ENCODE data around the gene RAET1L. TPM values are rescaled to one million over a fixed set of nuclear protein-coding genes. Genes with fewer than 3 reads are reported as not detected.
"Not testable (repeated sequence)": the region's sequence is repeated elsewhere in the genome, so short reads cannot be mapped to it uniquely, and the experiment has no call there.

Gene RAET1L
- total and polyA plus RNA-seq, 7 donors = 0.06 to 0.07 TPM; not detected in 5

DNA sequence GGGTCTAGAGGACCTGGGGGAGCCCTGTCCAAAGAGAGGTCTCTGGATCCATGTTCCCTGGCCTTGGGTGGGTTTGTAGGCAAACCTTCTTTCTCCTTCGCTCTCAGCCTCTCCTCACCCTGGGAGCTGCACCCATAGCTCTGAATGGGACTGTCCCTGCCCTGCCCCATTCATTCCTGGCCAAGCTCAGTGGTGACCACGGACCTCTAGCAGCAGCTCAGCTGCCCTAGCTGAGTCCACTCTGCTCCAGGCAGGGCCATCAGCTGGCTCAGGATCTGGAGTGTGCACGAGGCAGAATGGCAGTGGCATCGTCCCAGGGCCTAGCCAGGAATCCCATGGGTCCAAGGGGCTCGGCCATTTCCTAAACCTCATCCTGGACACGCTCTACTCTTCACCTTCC is 38.3 kb upstream of the RAET1L start:
- intact Hi-C loops (cut with DNase I) = no loop called here
- WGBS, 3 donors = 87 to 88% (median 88%) methylated on average over 6 of the region's 6 CpGs
- Histone ChIP-seq H3K27ac (no peak overlapping the region), H3K4me3 (no peak overlapping the region), H3K36me3 (ENCODE audit: insufficient read depth in 1 of 2, low read depth in 1 of 2) (no peaks in the 10 kb centered on the region), H3K27me3 (ENCODE audit: insufficient read depth in 3 of 3, low read length in 2 of 3) (no peaks in the 10 kb centered on the region), H3K4me1 (peaks cover 6% of the 10 kb centered on the region), H3K9me3 (no peaks in the 10 kb centered on the region)
- TF ChIP-seq, protein P1, sequence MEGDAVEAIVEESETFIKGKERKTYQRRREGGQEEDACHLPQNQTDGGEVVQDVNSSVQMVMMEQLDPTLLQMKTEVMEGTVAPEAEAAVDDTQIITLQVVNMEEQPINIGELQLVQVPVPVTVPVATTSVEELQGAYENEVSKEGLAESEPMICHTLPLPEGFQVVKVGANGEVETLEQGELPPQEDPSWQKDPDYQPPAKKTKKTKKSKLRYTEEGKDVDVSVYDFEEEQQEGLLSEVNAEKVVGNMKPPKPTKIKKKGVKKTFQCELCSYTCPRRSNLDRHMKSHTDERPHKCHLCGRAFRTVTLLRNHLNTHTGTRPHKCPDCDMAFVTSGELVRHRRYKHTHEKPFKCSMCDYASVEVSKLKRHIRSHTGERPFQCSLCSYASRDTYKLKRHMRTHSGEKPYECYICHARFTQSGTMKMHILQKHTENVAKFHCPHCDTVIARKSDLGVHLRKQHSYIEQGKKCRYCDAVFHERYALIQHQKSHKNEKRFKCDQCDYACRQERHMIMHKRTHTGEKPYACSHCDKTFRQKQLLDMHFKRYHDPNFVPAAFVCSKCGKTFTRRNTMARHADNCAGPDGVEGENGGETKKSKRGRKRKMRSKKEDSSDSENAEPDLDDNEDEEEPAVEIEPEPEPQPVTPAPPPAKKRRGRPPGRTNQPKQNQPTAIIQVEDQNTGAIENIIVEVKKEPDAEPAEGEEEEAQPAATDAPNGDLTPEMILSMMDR (IDR thresholded peaks at IDR 0.05) = no peak
- no peak for ATAC-seq
- no peak for DNase-seq

- ATAC-seq; H3K36me3 ChIP-seq (ENCODE audit: insufficient read depth in 1 of 2, low read depth in 1 of 2); H3K27ac ChIP-seq; H3K4me1 ChIP-seq; DNase-seq; H3K27me3 ChIP-seq (ENCODE audit: insufficient read depth in 3 of 3, low read length in 2 of 3); intact Hi-C loops (cut with DNase I); H3K9me3 ChIP-seq; H3K4me3 ChIP-seq: not testable (repeated sequence)
- 68 to 86% (median 72%) methylated on average over 7 of the region's 7 CpGs for WGBS, 3 donors
Observed at GRCh38 chr6:150059973-150060372, 34.6 kb upstream of the RAET1L start.

- TF ChIP-seq, protein P1 (IDR thresholded peaks at IDR 0.05) = no peak
- ATAC-seq = no peak
- Histone ChIP-seq H3K4me1 (no peaks in the 10 kb centered on the region), H3K9me3 (no peaks in the 10 kb centered on the region), H3K36me3 (ENCODE audit: insufficient read depth in 1 of 2, low read depth in 1 of 2) (no peaks in the 10 kb centered on the region), H3K27me3 (ENCODE audit: insufficient read depth in 3 of 3, low read length in 2 of 3) (peaks cover 0 to 9% (median 0%) of the 10 kb centered on the region in 3 donors), H3K4me3 (no peak overlapping the region), H3K27ac (no peak overlapping the region)
- DNase-seq = no peak
- intact Hi-C loops (cut with DNase I) = no loop called here
- WGBS, 3 donors = 90 to 93% (median 91%) methylated on average over 6 of the region's 6 CpGs
Observed at GRCh38 chr6:150058986-150059385, 33.7 kb upstream of the RAET1L start.

DNA sequence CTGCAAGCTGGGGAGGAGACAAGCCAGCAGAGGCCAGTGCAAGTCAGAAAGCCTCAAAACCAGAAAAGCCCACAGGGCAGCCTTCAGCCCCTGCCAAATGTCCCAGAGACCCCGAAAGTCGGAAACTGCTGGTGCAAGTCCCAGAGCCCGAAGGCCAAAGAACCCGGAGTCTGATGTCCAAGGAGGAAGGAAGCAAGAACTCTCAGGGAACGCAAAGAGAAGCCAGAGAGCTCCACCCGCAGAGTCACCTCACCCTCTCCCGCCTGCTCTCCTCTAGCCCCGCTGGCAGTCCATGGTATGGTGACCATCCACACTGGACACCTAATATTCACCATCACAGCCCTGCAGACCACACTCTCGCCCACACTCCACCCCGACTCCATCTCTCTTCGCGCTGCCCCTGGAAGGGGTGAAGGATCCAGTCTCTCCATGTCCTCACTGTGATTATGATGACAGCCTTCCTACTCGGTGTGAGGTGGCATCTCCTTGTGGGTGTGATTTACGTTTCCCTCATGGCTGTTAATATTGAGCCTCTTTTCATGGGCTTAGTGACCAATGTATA is 33.0 kb upstream of the RAET1L start:
- no peak overlapping the region for H3K27ac ChIP-seq
- no peaks in the 10 kb centered on the region for H3K9me3 ChIP-seq
- WGBS, 3 donors = 88 to 92% (median 89%) methylated on average over 14 of the region's 14 CpGs
- no peaks in the 10 kb centered on the region for H3K36me3 ChIP-seq (ENCODE audit: insufficient read depth in 1 of 2, low read depth in 1 of 2)
- intact Hi-C loops (cut with DNase I) = no loop called here
- no peaks in the 10 kb centered on the region for H3K4me1 ChIP-seq
- H3K4me3 ChIP-seq = no peak overlapping the region
- ATAC-seq = no peak
- TF ChIP-seq, protein P1 (IDR thresholded peaks at IDR 0.05) = no peak
- peaks cover 0 to 15% (median 3%) of the 10 kb centered on the region in 3 donors for H3K27me3 ChIP-seq (ENCODE audit: insufficient read depth in 3 of 3, low read length in 2 of 3)
- no peak for DNase-seq

DNA sequence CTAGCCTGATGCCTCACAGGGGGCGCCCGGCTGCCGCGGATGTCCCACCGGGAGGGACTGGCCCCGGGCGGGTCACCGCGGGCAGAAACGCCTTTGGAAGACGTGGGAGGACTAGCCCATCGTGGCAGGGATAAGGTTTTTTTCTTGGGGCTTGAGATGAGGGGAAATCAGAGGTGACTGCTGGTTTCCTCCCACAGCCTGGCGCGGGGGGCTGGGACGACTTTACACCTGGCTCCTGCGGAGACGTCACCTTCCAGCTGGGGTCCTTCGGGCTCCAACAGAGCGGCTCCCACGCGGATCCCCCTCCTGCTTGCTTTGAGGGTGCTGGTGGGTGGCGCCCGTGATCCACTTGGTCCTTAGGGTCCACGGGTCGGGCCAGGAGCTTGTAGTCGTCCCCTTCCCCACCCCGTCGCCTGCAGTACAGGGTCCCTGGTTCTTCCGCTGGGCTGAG is 32.2 kb upstream of the RAET1L start:
- 82 to 86% (median 82%) methylated on average over 29 of the region's 29 CpGs for WGBS, 3 donors
- TF ChIP-seq, protein P1 (IDR thresholded peaks at IDR 0.05) = no peak
- no peaks in the 10 kb centered on the region for H3K9me3 ChIP-seq
- intact Hi-C loops (cut with DNase I) = no loop called here
- DNase-seq (no peak), ATAC-seq (peak in 1 of 4 donors; percentile 15)
- H3K4me1 ChIP-seq = no peaks in the 10 kb centered on the region
- H3K4me3 ChIP-seq = no peak overlapping the region
- peaks cover 0 to 23% (median 9%) of the 10 kb centered on the region in 3 donors for H3K27me3 ChIP-seq (ENCODE audit: insufficient read depth in 3 of 3, low read length in 2 of 3)
- no peaks in the 10 kb centered on the region for H3K36me3 ChIP-seq (ENCODE audit: insufficient read depth in 1 of 2, low read depth in 1 of 2)
- no peak overlapping the region for H3K27ac ChIP-seq
